Cerebellar nuclear complex (tissue), 1 donor: ENCODE results near the gene CPLX1.
A peak's percentile ranks its signal among the peaks of the same experiment; 100 is the strongest.
"Not testable (repeated sequence)": the region's sequence is repeated elsewhere in the genome, so short reads cannot be mapped to it uniquely, and the experiment has no call there.

Experiments
- DNase-seq, 2 experiments: peaks; one replicate each; lab custom pipeline; 2025; lab: John Stamatoyannopoulos, UW

The CPLX1 gene

GRCh38 chr4:792626-793092 is 33.3 kb downstream of the CPLX1 start:
- DNase-seq, result no peak

GRCh38 chr4:791898-792625 is 33.9 kb downstream of the CPLX1 start:
- no peak for DNase-seq

DNA sequence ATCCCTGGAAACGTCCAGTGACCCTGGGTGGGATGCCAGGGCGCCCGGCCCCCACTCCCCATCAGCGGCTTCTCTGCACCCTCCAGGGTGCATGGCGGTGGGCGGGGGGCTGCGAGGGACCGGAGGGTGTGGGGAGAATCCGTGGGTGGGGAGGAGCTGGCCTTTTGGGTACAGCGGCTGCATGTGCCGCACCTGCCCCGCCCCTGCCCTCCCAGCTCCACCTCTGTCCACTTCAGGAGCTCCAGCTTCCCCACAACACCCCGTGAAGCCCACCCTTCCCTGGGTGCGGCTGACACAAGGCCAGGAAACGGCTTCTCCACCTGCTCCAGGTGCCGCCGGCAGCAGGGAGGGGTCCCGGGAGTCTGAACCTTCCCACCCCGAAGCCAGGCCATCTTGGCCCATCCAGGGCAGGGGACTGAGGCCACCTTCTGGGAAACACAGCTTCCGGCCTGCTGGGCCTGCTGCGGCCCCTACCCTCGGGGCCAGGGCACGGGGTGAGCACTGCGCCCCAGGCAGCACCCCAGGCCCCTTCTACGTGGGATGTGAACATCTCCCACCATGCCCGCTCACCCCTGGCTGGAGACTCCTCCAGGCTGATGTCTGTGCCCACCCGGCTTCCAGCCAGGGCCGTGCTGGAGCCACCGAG is 34.6 kb downstream of the CPLX1 start:
- no peak for DNase-seq

GRCh38 chr4:790466-790820 is 35.5 kb downstream of the CPLX1 start:
- DNase-seq, result no peak

- no peak for DNase-seq
These were observed 36.1 kb downstream of the CPLX1 start for GRCh38 chr4:789571-790465.

- no peak for DNase-seq
These were observed 37.2 kb downstream of the CPLX1 start for GRCh38 chr4:788636-789297.

DNA sequence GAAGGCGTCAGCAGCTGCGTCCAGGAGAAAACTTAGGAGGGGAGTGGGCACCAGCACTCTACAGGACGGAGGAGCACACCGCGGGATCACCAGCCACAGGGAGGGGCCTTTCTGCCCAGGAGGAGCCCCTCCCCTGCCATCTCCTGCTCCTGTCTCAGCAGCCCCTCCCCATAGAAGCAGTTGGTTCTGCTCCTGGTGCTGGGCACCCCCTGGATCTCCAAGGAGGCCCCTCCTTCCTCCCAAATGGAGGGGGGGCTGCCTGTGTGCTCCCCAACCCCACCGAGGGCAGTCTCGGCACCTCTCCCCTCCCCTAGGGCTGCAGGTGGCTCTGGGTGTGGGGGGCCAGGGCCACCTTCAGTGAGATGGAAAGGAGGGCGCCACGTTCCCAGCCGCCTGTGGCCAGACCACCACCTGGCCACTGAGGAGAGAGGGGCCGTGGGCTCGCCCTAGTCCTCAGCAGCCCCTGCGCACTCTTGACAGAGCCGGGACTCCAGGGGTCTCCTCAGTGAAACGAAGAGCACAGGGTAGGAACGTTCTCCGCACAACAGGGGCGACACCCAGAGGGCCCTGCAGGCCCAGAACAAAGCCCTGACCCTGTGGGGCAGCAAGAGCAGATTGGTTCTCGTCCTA is 37.8 kb downstream of the CPLX1 start:
- no peak for DNase-seq

GRCh38 chr4:787561-787981 is 38.4 kb downstream of the CPLX1 start:
- DNase-seq, result no peak

GRCh38 chr4:786861-787300 is 39.0 kb downstream of the CPLX1 start:
- no peak for DNase-seq

DNA sequence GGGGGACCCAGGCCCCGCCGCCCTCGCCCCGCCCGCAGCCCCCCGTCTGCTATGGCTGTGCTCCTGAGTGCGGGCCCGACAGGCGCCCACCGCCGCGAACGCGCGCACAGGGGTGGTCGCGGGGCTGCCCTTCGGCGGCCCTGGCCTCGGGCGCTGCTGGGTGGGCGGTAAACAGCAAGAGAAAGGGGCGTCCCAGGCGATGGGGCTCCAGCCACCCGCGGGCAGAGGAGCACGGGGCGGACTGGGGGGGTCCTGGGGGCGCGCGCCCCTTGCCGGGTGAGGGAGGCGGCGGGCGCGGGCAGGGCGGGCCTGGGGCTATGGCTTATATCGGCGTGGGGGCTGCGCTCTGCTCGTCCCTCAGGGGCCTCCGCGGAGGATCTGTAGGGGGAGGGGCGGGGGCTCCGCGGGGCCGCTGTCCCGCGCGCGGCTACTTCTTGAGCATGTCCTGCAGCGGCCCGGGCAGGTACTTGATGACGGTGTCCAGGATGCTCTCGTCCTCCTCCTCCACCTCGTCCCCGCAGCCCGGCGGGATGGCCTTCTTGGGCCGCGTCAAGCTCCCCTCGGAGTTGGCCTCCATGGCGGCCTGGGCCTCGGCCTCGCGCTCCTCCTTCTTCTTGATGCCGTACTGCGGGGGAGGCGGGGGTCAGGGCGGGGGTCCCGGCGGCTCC is 39.7 kb downstream of the CPLX1 start:
- DNase-seq, result no peak

GRCh38 chr4:785332-786073 is 40.4 kb downstream of the CPLX1 start:
- no peak for DNase-seq

DNA sequence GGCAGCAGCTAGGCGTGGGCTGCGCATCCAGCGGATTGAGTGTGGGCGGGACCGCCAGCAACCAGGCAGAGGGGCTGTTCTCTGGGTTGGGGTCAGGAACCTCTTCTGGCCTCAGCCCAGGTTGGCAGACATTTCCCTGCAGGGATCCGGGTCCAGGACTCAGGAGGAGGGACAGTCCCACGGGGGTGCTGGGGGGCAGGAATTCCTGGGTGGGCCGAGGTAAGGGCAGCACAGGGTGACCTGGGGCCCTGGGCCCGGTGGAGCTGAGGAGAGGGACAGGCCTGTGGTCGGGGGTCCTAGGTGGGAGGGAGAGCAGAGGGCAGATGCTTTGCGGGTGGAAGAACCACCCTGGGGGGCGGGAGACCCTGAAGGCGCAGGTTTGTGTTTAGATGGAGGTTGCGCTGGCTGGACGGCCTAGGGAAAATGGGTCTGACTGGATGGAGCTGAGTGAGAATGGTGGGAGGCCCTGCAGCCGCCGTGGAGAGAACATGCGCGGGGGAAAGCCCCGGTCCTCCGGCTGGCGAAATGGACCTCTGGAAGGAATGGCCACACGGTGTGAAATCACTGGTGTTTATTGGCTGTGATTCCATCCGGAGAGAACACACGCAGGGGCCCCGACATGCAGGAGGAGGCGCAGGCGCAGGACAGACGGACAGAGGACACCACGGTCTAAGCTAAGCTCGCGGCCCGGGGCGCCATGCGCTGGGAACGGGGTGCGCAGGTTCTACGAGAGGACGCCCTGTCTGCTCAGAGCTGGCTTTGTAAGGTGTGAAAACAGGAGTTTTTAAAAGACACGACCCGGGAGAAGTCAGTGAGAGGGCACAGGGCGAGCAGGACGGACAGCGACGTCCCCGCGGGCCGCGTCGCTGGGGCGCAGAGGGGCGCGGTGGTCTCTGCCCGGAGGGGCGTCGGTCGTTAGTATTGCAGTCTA is 41.3 kb downstream of the CPLX1 start:
- no peak for DNase-seq

DNA sequence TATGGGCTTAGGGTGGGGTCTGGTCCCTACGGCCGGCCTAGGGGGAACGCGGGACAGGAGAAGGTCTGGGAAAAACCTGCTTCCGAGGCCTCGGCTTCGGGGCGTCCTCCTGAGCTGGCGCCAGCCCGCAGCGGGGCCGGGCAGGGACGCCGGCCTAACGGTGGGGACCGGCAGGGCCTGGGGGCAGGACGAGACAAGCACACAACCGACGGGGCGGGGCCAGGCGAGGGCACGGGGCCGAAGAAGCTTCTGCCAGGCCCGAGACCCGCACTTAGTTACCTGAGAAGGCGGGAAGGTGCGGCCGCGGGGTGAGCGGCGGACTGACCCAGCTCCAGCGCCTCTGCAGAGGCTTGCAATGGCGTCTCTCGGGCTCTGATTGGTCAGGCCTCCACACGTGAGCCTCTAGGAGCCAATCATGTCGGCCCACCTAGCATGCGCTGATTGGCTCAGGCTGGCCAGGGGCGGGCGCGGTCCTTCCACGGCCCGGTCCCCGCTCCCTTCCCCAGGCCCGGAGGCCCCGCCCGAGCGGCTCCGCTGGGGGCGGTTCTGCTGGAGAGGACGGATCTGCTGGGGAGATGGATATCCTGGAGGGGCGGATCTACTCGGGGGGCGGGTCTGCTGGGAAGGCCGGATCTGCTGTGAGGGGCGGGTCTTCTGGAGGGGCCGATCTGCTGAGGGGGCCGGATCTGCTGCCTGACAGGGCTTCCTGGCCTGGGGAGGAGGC is 44.3 kb downstream of the CPLX1 start:
- DNase-seq, result peak; percentile 97 to 99

DNA sequence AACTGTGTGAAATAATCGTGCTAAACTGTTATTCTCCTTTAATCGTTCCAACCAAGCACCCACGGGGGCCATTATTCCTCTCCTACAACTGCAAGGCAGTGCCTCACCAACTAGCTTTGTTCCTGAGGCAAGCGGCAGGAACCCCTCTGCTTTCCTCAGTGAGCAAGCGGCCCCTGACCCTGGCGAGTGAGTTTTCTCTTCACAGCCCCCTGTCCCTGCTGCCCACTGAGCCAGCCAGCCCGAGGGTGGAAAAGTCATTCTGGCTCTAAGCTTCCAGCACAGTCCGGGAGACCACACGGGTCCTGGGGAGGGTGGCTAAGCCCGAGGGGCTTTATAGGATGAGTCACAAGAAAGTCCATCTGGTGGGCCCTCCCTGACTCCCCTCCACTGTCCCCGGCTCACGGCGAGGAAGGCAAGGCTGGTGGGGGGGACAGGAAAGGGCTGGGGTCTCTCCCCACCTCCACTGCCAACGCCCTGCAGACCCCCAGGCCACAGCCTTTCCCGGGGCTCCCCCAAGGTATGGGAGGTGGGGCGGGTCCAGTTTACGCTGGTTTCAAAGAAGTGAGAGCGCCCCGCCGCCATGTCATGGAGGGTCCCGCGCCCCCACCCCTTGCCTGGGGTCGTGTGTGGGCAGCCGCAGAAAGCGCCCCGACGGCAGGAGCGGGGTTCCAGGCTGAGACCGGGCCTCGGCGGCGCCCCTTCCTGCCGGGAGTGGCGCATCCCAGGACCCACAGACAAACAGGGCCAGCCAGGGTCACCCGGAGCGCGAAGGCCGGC is 45.0 kb downstream of the CPLX1 start:
- no peak for DNase-seq

DNA sequence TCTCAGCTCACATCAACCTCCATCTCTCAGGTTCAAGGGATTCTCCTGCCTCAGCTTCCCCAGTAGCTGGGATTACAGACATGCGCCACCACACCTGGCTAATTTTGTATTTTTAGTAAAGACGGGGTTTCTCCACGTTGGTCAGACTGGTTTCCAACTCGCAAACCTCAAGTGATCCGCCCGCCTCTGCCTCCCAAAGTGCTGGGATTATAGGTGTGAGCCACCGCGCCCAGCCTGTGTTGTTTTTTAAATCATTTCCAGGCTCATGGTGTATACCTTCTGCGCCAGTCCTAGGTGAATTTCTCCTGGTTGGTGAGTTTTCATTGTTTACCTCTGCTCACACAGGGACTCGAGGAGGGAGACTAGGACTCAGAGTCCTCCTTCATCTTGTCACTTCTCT is 45.7 kb downstream of the CPLX1 start:
- DNase-seq, result not testable (repeated sequence)

DNA sequence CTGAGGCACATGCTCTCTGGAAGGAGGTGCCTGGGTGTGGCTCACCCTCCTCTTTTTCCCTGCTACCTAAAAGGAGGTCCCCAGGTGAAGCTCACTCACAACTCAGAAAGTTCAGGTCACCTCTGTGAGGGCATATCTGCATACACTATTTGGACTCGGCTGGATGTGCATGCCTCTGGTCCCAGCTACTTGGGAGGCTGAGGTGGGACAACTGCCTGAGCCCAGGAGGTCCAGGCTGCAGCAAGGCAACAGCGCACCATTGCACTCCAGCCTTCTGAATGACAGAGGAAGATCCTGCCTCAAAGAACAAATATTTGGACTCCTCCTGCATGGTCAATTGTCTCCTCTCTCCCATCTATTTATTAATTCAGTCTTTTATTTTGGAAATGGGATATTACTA is 46.4 kb downstream of the CPLX1 start:
- DNase-seq, result no peak

DNA sequence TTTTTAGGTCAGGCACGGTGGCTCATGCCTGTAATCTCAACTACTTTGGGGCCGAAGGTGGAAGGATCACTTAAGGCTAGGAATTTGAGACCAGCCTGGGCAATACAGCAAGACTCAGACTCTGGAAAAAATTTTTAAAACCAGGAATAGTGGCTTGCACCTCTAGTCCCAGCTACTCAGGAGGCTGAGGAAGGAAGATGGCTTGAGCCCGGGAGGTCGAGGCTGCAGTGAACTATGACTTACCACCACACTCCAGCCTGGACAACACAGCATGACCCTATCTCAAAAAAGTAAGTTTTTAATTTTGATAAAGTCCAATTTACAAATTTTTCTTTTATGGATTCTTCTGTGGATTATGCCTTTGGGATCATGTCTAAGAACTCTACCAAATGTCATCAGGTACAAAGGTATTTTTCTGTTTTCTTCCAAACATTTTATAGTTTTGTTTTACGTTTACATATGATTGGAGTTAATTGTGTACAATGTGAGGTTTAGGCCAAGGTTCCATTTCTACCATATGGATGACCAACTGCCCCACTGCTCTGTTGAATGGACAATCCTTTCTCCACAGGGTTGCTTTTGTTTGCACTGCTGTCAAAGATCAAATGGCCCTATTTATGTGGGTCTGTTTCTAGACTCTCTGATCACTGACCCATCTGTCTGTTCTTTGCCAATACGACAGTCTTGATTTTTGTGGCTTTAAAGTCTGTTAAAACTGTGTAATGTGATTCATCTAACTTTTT is 48.2 kb downstream of the CPLX1 start:
- no peak for DNase-seq
